ENCODE measurements around the gene FGR.

The FGR gene

GRCh38 chr1:27596261-27596660, 38.7 kb downstream of the FGR start:
- Histone ChIP-seq H3K27me3 (no peaks in the 10 kb centered on the region), H3K9me3 (no peaks in the 10 kb centered on the region), H3K9ac (peak overlapping the region; percentile 72), H3K4me1 (peaks cover 100% of the 10 kb centered on the region), H3K36me3 (peaks cover 29% of the 10 kb centered on the region), H3K27ac (peak overlapping the region; percentile 84), H3K4me3 (peak overlapping the region; percentile 10; the same call in 1 of the 2 replicates), H4K20me1 (peaks cover 100% of the 10 kb centered on the region), H3K4me2 (peak overlapping the region; percentile 100)
- no peak for TF ChIP-seq Cebpa-rat (IDR thresholded peaks at IDR 0.05)

- H3K4me2 ChIP-seq, result peak overlapping the region; percentile 100
- no peak overlapping the region for H3K9ac ChIP-seq
- peaks cover 100% of the 10 kb centered on the region for H3K4me1 ChIP-seq
- no peaks in the 10 kb centered on the region for H3K9me3 ChIP-seq
- peaks cover 100% of the 10 kb centered on the region for H4K20me1 ChIP-seq
- peak overlapping the region; percentile 84 for H3K27ac ChIP-seq
- H3K36me3 ChIP-seq, result peaks cover 33% of the 10 kb centered on the region
- H3K27me3 ChIP-seq, result no peaks in the 10 kb centered on the region
- H3K4me3 ChIP-seq, result no peak overlapping the region
- no peak for TF ChIP-seq Cebpa-rat (IDR thresholded peaks at IDR 0.05)
Observed at GRCh38 chr1:27595597-27595996, 39.4 kb downstream of the FGR start.

GRCh38 chr1:27594564-27595510, 40.1 kb downstream of the FGR start:
- TF ChIP-seq Cebpa-rat (IDR thresholded peaks at IDR 0.05), result no peak
- Histone ChIP-seq H3K9me3 (no peaks in the 10 kb centered on the region), H3K4me1 (peaks cover 100% of the 10 kb centered on the region), H3K27ac (peak overlapping the region; percentile 84), H3K9ac (peak overlapping the region; percentile 72), H4K20me1 (peaks cover 100% of the 10 kb centered on the region), H3K27me3 (no peaks in the 10 kb centered on the region), H3K4me3 (no peak overlapping the region), H3K36me3 (peaks cover 38% of the 10 kb centered on the region), H3K4me2 (peak overlapping the region; percentile 100)

GRCh38 chr1:27593678-27594563, 41.1 kb downstream of the FGR start:
- peak overlapping the region; percentile 72 for H3K9ac ChIP-seq
- no peak for TF ChIP-seq Cebpa-rat (IDR thresholded peaks at IDR 0.05)
- peaks cover 47% of the 10 kb centered on the region for H3K36me3 ChIP-seq
- H3K4me2 ChIP-seq, result peak overlapping the region; percentile 100
- peaks cover 100% of the 10 kb centered on the region for H4K20me1 ChIP-seq
- no peak overlapping the region for H3K4me3 ChIP-seq
- no peaks in the 10 kb centered on the region for H3K9me3 ChIP-seq
- H3K27ac ChIP-seq, result peak overlapping the region; percentile 84
- H3K27me3 ChIP-seq, result no peaks in the 10 kb centered on the region
- H3K4me1 ChIP-seq, result peaks cover 100% of the 10 kb centered on the region

GRCh38 chr1:27592931-27593677, 41.9 kb downstream of the FGR start:
- peak overlapping the region; percentile 100 for H3K4me2 ChIP-seq
- no peak overlapping the region for H3K4me3 ChIP-seq
- TF ChIP-seq Cebpa-rat (IDR thresholded peaks at IDR 0.05), result no peak
- H4K20me1 ChIP-seq, result peaks cover 100% of the 10 kb centered on the region
- peak overlapping the region; percentile 72 for H3K9ac ChIP-seq
- no peaks in the 10 kb centered on the region for H3K9me3 ChIP-seq
- peak overlapping the region; percentile 84 for H3K27ac ChIP-seq
- H3K27me3 ChIP-seq, result no peaks in the 10 kb centered on the region
- peaks cover 99% of the 10 kb centered on the region for H3K4me1 ChIP-seq
- peaks cover 55% of the 10 kb centered on the region for H3K36me3 ChIP-seq

GRCh38 chr1:27592232-27592930, 42.6 kb downstream of the FGR start:
- peaks cover 62% of the 10 kb centered on the region for H3K36me3 ChIP-seq
- H3K9ac ChIP-seq, result peak overlapping the region; percentile 72
- H3K9me3 ChIP-seq, result no peaks in the 10 kb centered on the region
- peaks cover 98% of the 10 kb centered on the region for H3K4me1 ChIP-seq
- peak overlapping the region; percentile 100 for H3K4me2 ChIP-seq
- H3K27me3 ChIP-seq, result no peaks in the 10 kb centered on the region
- no peak overlapping the region for H3K4me3 ChIP-seq
- TF ChIP-seq Cebpa-rat (IDR thresholded peaks at IDR 0.05), result no peak
- H3K27ac ChIP-seq, result peak overlapping the region; percentile 84
- peaks cover 100% of the 10 kb centered on the region for H4K20me1 ChIP-seq

- H3K27me3 ChIP-seq, result no peaks in the 10 kb centered on the region
- no peak for TF ChIP-seq Cebpa-rat (IDR thresholded peaks at IDR 0.05)
- H3K4me1 ChIP-seq, result peaks cover 98% of the 10 kb centered on the region
- peak overlapping the region; percentile 92 for H3K4me2 ChIP-seq
- peak overlapping the region; percentile 59 for H3K9ac ChIP-seq
- peaks cover 100% of the 10 kb centered on the region for H4K20me1 ChIP-seq
- H3K36me3 ChIP-seq, result peaks cover 66% of the 10 kb centered on the region
- H3K9me3 ChIP-seq, result no peaks in the 10 kb centered on the region
- 0 out of 2 replicates have a peak overlapping the region, but pooled peaks have one; percentile 18 for H3K4me3 ChIP-seq
- H3K27ac ChIP-seq, result 0 out of 2 replicates have a peak overlapping the region, but pooled peaks have one; percentile 62
Observed at GRCh38 chr1:27591622-27592021, 43.4 kb downstream of the FGR start.

GRCh38 chr1:27590917-27591508, 44.0 kb downstream of the FGR start:
- Histone ChIP-seq H3K4me3 (peak overlapping the region; percentile 18; the same call in 1 of the 2 replicates), H3K4me2 (peak overlapping the region; percentile 92), H3K27me3 (no peaks in the 10 kb centered on the region), H3K36me3 (peaks cover 67% of the 10 kb centered on the region), H3K4me1 (peaks cover 98% of the 10 kb centered on the region), H3K9me3 (no peaks in the 10 kb centered on the region), H4K20me1 (peaks cover 100% of the 10 kb centered on the region), H3K9ac (peak overlapping the region; percentile 59), H3K27ac (peak overlapping the region; percentile 62; the same call in 1 of the 2 replicates)
- TF ChIP-seq Cebpa-rat (IDR thresholded peaks at IDR 0.05), result no peak
